HG03025 (cell line): Measurements from ENCODE around the gene MLLT10.

Source experiments
- ATAC-seq: cut with Tn5 transposase; IDR thresholded peaks from one replicate; pipeline ENCODE4 v1.9.1; 2021; ENCODE audit warnings: mild to moderate bottlenecking, moderate library complexity; ENCODE audit not compliant: unreplicated experiment, low FRiP score

MLLT10 gene

DNA sequence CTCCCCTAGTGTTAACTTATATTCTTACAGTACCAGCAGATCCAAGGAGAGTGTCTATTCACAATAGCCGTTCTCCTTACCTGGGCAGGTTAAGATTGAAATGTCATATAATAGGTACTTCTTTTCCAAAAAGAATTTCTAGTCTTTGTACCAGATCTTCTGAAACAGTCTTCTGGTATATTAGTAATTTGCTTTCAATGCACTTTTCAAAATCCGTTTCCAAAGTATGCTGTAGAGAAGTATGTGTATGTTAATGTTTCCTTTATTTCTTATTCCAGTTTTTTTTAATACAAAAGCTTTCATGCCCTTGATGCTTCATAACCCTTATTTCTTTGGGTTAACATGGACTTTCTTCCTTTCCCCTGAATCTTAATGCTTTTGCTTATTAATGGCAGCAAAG, 188.2 kb downstream of the MLLT10 start:
- no peak for ATAC-seq

DNA sequence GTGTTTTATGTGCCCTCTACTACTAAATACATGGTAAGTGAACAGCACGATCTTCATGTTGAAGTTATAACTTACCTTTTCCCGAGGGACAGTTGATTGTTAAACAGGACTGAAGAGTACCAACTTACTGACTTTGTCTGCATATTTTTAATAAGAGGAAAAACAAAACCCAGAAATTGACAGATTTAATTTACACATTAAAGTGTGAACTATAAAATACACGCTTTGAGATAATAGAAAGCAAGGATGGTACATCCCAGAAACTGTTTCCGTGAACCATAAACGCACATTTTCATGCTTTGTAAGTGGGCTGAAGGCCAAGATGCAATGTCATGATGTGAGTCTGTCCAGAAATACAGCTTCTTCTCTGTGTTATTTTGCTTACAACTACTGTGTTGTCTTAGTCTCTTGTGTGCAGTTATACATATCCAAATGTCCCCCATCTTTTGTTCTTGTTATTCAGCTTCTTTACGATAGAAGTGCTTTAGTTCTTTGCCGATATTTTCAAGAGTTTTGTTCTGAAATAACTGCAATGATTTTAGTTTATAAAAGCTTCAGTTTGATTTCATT, 190.1 kb downstream of the MLLT10 start:
- no peak for ATAC-seq

DNA sequence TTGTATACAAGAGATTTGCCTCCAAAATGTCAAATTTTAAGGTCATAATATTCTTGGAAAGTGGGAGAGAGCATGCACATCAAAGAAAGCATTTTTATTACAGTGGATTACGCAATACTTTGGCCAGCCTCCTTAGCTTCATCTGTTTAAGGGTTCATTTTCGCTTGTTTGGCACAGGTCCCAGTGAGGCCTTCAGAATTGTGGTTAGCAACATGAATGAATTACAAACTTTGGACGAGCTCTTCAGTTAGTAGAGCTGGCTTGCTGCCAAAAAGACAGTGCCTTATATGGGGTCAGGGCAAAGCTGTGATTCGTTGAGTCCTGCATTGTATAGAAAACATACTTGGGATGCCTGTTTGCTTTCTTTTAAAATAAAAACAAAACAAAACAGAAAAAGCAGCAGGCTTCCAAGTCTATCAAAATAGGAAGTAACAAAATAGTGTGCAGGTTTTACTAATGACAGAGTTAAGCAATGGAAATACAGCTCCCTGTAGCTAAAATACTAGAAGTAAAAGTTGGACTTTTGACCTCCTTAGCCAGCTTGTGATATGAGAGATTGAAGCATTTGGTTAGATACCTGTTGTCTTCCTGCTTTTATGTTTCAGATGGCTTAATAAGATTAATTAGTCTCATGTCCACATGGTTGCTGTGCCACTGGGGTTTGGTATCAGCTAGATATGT, 190.8 kb downstream of the MLLT10 start:
- ATAC-seq = no peak

- ATAC-seq = no peak
These were observed 192.7 kb downstream of the MLLT10 start for GRCh38 chr10:21726601-21727225.

DNA sequence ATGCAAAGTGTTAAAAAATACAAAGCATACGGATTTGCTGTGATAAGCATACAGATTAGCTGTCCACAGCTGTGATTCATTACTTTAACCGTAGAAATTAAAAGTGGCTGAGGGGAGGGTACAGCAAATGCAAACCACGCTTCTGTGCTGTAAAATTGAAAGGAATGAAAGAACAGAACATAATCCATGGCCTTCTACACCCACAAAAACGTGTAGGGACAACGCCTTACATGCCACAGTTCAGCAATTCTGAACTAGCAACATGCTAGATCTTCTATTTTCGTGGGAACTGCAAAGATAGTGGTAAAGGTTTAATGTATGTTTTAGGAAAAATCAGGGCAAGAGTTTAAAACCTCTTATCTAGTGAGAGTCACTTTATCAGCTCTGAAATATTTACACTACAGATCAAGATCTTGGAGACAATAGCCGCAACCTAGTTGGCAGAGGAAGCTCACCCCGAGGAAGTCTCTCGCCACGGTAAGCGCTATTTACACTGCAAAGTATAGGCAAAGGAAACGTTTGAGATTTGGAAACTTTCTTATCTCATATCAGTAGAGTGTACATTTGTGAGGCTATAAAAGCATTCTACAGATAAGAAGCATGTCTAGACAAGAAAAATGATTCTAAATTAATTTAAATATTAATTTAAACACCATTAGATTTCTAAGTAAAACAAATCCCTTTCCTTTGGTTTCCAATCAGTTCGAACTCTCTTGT, 193.6 kb downstream of the MLLT10 start:
- no peak for ATAC-seq

DNA sequence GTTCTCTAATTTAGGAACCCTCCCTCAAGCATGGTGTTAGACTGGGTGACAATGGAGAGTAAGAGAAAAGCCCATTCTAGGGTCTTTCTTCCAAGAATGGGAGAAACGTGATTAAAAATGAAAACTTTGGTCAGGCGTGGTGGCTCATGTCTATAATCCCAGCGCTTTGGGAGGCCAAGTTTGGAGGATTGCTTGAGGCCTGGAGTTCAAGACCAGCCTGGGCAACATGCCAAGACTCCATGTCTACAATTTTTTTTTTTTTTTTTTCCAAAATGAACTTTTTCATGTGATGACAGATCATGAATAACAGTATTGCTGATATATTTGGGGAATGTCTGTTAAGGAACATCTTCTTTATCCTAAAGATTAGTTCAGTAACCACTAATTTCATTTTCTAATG, 194.6 kb downstream of the MLLT10 start:
- ATAC-seq = no peak

DNA sequence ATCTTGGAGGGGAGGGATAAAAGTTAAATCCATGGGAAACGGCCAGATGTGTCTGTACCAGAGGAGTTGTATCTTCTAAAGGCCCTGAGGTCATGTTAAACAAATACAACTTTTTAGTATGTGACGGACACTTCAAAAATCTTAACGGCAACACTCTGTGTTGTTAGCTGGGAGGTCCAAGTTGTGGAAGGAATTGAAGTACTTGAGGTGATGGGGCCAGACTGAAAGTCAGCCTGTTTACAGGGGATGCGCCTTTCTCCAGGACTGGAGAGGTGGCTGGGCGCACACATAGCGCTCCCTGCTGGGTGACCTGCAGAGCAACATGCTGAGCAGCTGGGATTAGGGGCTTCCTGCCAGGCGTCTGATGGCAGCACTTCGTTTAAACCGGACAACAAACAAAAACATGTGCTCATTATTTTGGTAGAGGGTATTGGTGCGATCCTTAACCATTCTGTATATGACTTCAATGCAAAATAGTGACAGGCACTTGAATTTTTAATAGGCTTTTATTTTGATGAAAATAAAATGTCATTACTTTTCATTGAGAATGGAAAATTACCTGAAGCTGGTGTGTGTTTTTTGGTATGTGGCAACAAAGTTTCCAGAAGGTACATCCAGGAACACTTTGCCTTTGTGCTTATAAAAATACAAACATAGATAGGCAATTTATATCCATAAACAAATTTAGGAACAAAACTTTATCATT, 198.2 kb downstream of the MLLT10 start:
- no peak for ATAC-seq

- no peak for ATAC-seq
These were observed 199.7 kb downstream of the MLLT10 start for GRCh38 chr10:21733710-21734109.

DNA sequence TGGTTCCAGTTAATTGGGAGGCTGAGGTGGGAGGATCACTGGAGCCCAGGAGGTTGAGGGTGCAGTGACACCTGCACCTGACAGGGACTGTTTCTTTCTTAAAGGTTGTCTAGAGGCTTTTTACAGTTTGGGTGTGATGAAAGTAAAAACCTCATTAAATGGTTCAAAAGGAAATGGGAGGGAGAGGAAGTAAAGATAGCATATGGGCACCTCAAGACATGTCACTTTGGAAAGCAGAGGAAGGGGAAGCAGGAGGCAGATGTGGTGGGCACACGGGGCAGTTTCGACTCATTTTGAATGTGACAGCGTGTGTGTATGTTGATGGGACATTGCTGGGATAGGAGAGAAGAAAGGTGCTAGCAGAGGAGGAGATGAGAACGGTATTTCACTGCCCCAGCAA, 203.1 kb downstream of the MLLT10 start:
- ATAC-seq = no peak

GRCh38 chr10:21740989-21741388, 207.0 kb downstream of the MLLT10 start:
- no peak for ATAC-seq

DNA sequence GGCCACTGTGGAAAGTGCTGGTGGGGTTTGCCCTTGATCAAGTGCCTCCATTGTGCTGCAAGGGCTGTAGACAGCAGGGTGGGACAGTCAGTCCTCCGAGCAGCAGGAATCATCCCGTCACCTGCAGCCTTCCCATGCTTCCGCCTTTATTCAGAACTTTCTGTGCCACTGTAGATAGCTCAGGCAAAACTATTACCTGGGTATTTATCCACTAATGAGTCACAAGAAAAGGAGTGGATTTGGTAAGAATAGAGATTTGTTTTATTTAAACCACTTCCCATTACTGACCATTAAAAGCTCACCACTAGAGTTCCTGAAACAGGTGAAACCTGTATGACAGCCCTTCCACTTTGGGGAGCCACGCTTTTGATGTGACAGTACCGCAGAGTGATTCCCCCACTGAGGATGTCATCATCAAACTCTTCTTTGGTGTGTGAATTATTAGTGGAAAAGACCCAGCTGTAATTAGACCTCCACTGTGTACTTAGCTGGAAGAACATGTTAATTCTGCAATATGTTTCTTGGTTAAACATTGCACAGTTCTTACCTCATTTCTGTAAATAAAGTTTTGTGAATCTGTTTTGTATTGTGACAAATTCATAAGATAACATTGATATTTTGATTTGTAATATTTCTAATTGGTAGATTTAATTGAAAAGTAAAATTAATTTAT, 208.8 kb downstream of the MLLT10 start:
- no peak for ATAC-seq

GRCh38 chr10:21744223-21744622, 210.2 kb downstream of the MLLT10 start:
- ATAC-seq = no peak

GRCh38 chr10:21746118-21746517, 212.1 kb downstream of the MLLT10 start:
- no peak for ATAC-seq

GRCh38 chr10:21747809-21748208, 213.8 kb downstream of the MLLT10 start:
- no peak for ATAC-seq

GRCh38 chr10:21749788-21750187, 215.8 kb downstream of the MLLT10 start:
- ATAC-seq = no peak

DNA sequence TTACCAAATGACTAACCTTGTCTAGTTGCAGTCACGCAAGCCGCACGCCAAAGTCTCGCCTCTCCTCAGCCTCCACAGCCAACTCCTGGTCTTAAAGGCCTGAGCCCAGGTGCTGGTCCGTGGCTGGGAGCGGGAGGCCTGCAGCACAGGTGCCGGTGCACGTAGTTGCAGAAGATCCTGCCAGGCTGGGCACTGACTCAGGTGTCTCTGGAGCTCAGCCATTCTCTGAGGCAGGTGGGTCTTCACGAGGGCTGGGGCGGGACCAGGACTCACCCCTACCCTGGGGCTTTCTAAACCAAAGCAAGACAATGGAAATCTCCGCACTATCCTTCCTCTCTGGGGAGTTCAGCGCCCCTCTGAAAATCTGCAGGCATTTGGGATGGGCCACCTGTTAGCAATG, 216.4 kb downstream of the MLLT10 start:
- ATAC-seq = no peak

GRCh38 chr10:21751341-21752310, 217.6 kb downstream of the MLLT10 start:
- no peak for ATAC-seq

GRCh38 chr10:21753497-21754270, 219.7 kb downstream of the MLLT10 start:
- ATAC-seq = no peak
